ENCODE data around the gene LARP4.
A peak's percentile ranks its signal among the peaks of the same experiment; 100 is the strongest.
"Not testable (repeated sequence)": the region's sequence is repeated elsewhere in the genome, so short reads cannot be mapped to it uniquely, and the experiment has no call there.

LARP4 gene

DNA sequence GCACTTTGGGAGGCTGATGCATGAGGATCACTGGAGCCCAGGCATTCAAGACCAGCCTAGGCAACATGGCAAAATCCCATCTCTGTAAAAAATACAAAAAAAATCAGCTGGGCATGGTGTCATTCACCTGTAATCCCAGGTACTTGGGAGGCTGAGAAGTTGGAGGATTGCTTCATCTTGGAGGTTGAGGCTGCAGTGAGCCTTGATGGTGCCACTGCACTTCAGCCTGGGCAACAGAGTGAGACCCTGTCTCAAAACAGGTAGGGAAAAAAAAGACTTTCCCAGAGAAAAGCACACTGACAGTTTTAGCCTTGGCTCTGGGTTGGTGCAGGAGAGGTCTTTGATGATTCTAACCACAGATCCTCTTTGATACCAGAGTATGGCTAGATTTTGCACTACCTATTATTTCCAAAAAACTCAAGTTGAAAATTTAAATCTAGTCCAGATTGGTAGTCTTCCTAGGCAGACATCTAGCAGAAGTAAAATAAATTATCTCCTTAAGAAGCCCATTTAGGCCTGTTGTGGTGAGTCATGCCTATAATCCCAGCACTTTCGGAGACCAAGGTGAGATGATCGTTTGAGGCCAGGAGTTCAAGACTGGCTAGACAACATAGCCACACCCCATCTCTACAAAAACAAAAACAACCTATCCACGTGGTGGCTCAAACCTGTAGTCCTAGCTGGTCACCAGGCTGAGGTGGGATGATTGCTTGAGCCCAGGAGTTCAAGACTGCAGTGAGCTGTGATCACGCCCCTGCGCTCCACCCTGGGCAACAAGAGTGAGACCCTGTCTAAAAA, 18.6 kb downstream of the LARP4 start:
- TF ChIP-seq, protein P1, sequence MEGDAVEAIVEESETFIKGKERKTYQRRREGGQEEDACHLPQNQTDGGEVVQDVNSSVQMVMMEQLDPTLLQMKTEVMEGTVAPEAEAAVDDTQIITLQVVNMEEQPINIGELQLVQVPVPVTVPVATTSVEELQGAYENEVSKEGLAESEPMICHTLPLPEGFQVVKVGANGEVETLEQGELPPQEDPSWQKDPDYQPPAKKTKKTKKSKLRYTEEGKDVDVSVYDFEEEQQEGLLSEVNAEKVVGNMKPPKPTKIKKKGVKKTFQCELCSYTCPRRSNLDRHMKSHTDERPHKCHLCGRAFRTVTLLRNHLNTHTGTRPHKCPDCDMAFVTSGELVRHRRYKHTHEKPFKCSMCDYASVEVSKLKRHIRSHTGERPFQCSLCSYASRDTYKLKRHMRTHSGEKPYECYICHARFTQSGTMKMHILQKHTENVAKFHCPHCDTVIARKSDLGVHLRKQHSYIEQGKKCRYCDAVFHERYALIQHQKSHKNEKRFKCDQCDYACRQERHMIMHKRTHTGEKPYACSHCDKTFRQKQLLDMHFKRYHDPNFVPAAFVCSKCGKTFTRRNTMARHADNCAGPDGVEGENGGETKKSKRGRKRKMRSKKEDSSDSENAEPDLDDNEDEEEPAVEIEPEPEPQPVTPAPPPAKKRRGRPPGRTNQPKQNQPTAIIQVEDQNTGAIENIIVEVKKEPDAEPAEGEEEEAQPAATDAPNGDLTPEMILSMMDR (IDR thresholded peaks at IDR 0.05; ENCODE audit: insufficient read depth, low read depth, low read length, missing control alignments) = no peak
- peak; percentile 77 for DNase-seq (ENCODE audit: low read depth)
- no peak overlapping the region for H3K4me3 ChIP-seq (ENCODE audit: low read length)

DNA sequence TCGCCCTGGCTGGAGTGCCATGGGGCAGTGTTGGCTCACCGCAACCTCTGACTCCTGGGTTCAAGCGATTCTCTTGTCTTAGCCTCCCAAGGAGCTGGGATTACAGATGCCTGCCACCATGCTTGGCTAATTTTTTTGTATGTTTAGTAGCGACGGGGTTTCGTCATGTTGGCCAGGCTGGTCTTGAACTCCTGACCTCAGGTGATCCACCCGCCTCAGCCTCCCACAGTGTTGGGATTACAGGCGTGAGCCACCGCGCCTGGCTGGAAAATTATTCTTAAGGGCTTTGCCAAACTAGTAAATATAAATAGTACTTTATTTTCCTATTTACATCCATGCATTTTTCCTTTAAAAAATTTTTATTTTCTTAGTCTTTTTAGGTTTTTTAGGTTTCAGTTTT, 22.2 kb downstream of the LARP4 start:
- DNase-seq (ENCODE audit: low read depth); H3K4me3 ChIP-seq (ENCODE audit: low read length): not testable (repeated sequence)

DNA sequence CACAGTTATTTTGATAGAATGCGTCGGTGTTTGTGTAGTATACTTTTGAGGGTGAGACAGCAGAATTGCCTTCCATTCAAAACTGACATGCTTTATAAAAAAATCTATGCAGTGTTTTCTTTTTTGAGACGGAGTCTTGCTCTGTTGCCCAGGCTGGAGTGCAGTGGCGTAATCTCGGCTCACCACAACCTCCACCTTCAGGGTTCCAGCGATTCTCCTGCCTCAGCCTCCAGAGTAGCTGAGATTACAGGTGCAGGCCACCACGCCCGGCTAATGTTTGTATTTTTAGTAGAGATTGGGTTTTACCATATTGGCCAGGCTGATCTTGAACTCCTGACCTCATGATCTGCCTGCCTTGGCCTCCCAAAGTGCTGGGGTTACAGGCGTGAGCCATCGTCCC, 22.7 kb downstream of the LARP4 start:
- not testable (repeated sequence) for DNase-seq (ENCODE audit: low read depth); H3K4me3 ChIP-seq (ENCODE audit: low read length)

DNA sequence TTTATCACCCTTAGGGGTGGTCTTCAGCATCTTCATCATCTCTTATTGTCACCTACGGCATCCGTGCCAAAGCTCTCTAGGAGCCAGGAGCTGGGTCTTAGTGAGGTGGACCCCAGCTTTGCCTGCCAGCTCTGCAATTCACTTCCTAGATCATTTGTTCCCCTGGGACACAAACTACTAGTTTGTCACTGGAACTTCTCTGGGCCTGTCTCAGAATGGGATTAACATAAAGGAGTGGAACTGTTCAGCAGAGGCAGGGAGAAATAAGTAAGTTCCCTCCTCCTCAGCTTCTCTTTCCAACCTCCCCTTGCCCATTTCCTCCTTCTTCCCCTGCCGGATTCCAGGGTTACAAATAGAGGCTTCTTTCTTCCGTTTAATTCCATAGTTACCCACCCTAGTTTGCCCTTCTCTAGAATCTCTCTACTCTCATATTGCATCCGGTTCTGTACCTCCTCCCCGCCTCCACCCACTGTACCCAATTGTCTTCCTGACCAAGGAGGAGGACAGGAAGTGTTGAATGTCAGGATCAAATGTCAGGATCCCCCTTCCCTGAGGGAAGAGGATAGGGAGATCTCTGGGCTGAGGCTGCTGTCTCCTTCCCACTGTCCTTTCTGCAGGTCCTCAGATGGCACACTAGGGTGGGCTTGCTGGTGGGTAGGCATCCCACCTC, 25.0 kb downstream of the LARP4 start:
- H3K4me3 ChIP-seq (ENCODE audit: low read length) = no peak overlapping the region
- DNase-seq (ENCODE audit: low read depth) = no peak
- TF ChIP-seq, protein P1 (IDR thresholded peaks at IDR 0.05; ENCODE audit: insufficient read depth, low read depth, low read length, missing control alignments) = no peak

DNA sequence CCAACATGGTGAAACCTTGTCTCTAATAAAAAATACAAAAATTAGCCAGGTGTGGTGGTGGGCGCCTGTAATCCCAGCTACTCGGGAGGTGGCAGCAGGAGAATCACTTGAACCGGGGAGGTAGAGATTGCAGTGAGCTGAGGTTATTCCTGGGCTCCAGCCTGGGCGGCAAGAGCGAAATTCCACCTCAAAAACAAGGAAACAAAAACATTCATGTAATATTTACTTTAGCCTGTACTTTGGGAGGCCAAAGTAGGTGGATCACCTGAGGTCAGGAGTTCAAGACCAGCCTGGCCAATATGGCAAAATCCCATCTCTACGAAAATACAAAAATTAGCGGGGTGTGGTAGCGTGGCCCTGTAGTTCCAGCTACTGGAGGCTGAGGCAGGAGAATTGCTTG, 31.0 kb downstream of the LARP4 start:
- not testable (repeated sequence) for H3K4me3 ChIP-seq (ENCODE audit: low read length)

DNA sequence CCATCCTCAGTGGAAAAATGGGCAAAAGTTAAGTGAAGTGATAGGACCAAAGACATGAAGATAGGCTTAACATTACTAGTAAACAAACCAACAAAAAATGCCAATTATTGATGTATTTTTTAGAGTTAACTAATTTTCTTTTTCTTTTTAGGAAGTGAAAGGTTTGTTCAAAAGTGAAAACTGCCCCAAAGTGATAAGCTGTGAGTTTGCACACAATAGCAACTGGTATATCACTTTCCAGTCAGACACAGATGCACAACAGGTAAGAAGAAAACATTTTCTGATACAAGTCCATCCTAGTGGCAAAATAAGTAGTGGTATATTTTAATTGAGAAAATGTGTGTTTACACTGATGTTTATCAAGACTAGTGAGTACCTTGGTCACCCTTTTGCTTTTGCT, 39.6 kb downstream of the LARP4 start:
- H3K4me3 ChIP-seq (ENCODE audit: low read length) = no peak overlapping the region
- no peak for DNase-seq (ENCODE audit: low read depth)
- TF ChIP-seq, protein P1 (IDR thresholded peaks at IDR 0.05; ENCODE audit: insufficient read depth, low read depth, low read length, missing control alignments) = no peak

More for the DNA sequence above, 31.0 kb downstream of the LARP4 start:
- DNase-seq (ENCODE audit: low read depth) = not testable (repeated sequence)

DNA sequence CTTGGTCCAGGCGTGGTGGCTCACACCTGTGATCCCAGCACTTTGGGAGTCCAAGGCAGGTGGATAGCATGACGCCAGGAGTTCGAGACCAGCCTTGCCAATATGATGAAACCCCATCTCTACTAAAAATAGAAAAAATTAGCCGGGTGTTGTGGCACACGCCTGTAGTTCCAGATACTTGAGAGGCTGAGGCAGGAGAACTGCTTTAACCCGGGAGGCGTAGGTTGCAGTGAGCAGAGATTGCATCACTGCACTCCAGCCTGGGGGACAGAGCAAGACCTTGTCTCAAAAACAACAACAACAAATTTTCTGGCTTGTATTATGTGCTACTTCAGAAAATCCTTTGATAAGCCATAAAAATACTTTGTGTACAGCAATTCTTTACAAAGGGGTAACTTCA, 41.1 kb downstream of the LARP4 start:
- TF ChIP-seq, protein P1 (IDR thresholded peaks at IDR 0.05; ENCODE audit: insufficient read depth, low read depth, low read length, missing control alignments) = no peak
- H3K4me3 ChIP-seq (ENCODE audit: low read length) = no peak overlapping the region

DNA sequence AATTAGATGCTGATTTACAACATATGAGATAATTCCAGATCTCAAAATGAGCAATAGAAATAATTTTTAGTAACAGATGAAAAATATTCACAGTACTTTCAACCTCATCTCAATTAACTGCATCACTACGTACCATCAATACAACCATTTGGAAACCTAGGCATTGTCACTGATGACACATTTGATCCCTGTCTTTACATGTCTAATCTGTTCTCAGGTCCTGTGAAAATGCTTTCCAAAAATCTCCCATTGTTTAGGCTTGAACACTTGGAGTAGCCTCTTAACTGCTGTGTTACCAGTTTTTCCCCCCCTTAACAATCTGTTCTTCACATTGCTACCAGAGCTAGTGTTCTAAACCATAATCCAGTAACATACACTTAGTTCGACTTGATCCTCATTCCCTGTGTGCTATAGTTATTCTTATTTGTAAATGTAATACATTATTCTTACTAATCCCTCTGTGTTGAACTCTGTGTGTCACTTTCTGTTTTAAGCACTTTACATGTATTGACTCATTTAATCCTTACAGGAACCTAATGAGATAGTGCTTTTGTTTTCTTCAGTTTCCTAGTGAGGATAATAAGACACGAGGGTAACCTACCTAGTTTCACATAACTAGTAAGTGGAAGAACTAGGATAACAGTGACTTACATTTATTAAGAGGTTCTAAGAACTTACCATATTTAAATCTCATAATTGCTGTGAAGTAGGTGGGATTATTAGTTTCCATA, 41.7 kb downstream of the LARP4 start:
- peak; percentile 64 for DNase-seq (ENCODE audit: low read depth)
- TF ChIP-seq, protein P1 (IDR thresholded peaks at IDR 0.05; ENCODE audit: insufficient read depth, low read depth, low read length, missing control alignments) = no peak
- H3K4me3 ChIP-seq (ENCODE audit: low read length) = no peak overlapping the region

More for the DNA sequence above, 41.1 kb downstream of the LARP4 start:
- DNase-seq (ENCODE audit: low read depth) = no peak

DNA sequence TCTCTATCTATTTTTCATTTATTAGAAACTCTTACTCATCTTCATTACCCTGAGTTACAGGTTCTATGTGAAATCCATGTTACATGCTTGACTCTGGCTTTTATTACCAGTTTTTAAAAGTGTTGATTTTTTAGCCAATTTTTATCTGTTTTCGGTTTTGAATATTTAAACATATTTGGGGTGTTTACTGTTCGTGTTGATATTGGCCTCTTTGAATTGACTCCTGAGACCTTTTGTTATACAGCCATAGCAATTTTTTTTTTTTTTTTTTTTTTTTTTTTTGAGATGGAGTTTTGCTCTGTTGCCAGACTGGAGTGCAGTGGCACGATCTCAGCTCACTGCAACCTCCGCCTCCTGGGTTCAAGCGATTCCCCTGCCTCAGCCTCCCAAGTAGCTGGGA, 49.0 kb downstream of the LARP4 start:
- not testable (repeated sequence) for H3K4me3 ChIP-seq (ENCODE audit: low read length); DNase-seq (ENCODE audit: low read depth)
